Activated naive CD8-positive, alpha-beta T cell (primary cell): ENCODE measurements around the gene CLDN6.
A peak's percentile ranks its signal among the peaks of the same experiment; 100 is the strongest.

Experiments
- H3K27ac Mint-ChIP-seq: one replicate; pipeline ENCODE4 v1.8.0; 2021; ENCODE audit warnings: mixed read lengths
- H3K27me3 Mint-ChIP-seq: one replicate; pipeline ENCODE4 v1.8.0; 2021; ENCODE audit warnings: mixed read lengths
- H3K36me3 Mint-ChIP-seq: one replicate; pipeline ENCODE4 v1.8.0; 2021; ENCODE audit warnings: mixed read lengths
- H3K4me1 Mint-ChIP-seq: one replicate; pipeline ENCODE4 v1.8.0; 2021; ENCODE audit warnings: low read depth, mixed read lengths
- H3K4me3 Mint-ChIP-seq: one replicate; pipeline ENCODE4 v1.8.0; 2021; ENCODE audit warnings: mild to moderate bottlenecking, mixed read lengths
- H3K9me3 Mint-ChIP-seq: one replicate; pipeline ENCODE4 v1.8.0; 2021; ENCODE audit warnings: low read depth, mixed read lengths

CLDN6 gene

GRCh38 chr16:3017794-3018506, at the start of gene CLDN6:
Gene CLDN6 (minus strand): TSS chr16:3018183. CDS start chr16:3016021, 2,162 bp downstream.
- Mint-ChIP-seq H3K27me3 (no peaks in the 10 kb centered on the region), H3K4me1 (peaks cover 36% of the 10 kb centered on the region), H3K27ac (no peak within 1 kb of the TSS), H3K36me3 (no peaks in the 10 kb centered on the region), H3K4me3 (peak within 1 kb of the TSS; percentile 76), H3K9me3 (no peaks in the 10 kb centered on the region)

- Mint-ChIP-seq H3K36me3 (peaks cover 18% of the 10 kb centered on the region), H3K4me3 (peak overlapping the region; percentile 100), H3K4me1 (peaks cover 46% of the 10 kb centered on the region), H3K27ac (peak overlapping the region; percentile 100), H3K9me3 (no peaks in the 10 kb centered on the region), H3K27me3 (no peaks in the 10 kb centered on the region)
These were observed 48.4 kb upstream of the CLDN6 start for GRCh38 chr16:3066440-3066748.

GRCh38 chr16:3065742-3066439, 47.9 kb upstream of the CLDN6 start:
- Mint-ChIP-seq H3K9me3 (no peaks in the 10 kb centered on the region), H3K27me3 (no peaks in the 10 kb centered on the region), H3K27ac (peak overlapping the region; percentile 100), H3K36me3 (peaks cover 18% of the 10 kb centered on the region), H3K4me3 (peak overlapping the region; percentile 100), H3K4me1 (peaks cover 41% of the 10 kb centered on the region)

GRCh38 chr16:3065069-3065741, 47.2 kb upstream of the CLDN6 start, which contains the start of gene IL32:
Gene IL32 (plus strand): TSS chr16:3065640. CDS start chr16:3065812, 172 bp downstream.
- peaks cover 18% of the 10 kb centered on the region for H3K36me3 Mint-ChIP-seq
- H3K4me3 Mint-ChIP-seq, result peak within 1 kb of the TSS; percentile 100
- H3K27ac Mint-ChIP-seq, result peak within 1 kb of the TSS; percentile 100
- peaks cover 37% of the 10 kb centered on the region for H3K4me1 Mint-ChIP-seq
- H3K27me3 Mint-ChIP-seq, result no peaks in the 10 kb centered on the region
- H3K9me3 Mint-ChIP-seq, result no peaks in the 10 kb centered on the region

- Mint-ChIP-seq H3K27ac (peak overlapping the region; percentile 100), H3K4me1 (peaks cover 35% of the 10 kb centered on the region)
These were observed 45.8 kb upstream of the CLDN6 start for GRCh38 chr16:3063625-3064386.

GRCh38 chr16:3062553-3062952, 44.6 kb upstream of the CLDN6 start:
- Mint-ChIP-seq H3K27me3 (no peaks in the 10 kb centered on the region), H3K9me3 (no peaks in the 10 kb centered on the region), H3K4me1 (peaks cover 33% of the 10 kb centered on the region), H3K36me3 (peaks cover 8% of the 10 kb centered on the region), H3K27ac (peak overlapping the region; percentile 10), H3K4me3 (no peak overlapping the region)

More at GRCh38 chr16:3063625-3064386, 45.8 kb upstream of the CLDN6 start:
- Mint-ChIP-seq H3K4me3 (peak overlapping the region; percentile 60), H3K27me3 (no peaks in the 10 kb centered on the region), H3K36me3 (peaks cover 10% of the 10 kb centered on the region), H3K9me3 (no peaks in the 10 kb centered on the region)

- H3K4me3 Mint-ChIP-seq, result peak overlapping the region; percentile 87
- peaks cover 42% of the 10 kb centered on the region for H3K4me1 Mint-ChIP-seq
- no peaks in the 10 kb centered on the region for H3K27me3 Mint-ChIP-seq
- peak overlapping the region; percentile 86 for H3K27ac Mint-ChIP-seq
- no peaks in the 10 kb centered on the region for H3K9me3 Mint-ChIP-seq
- peaks cover under 1% of the 10 kb centered on the region for H3K36me3 Mint-ChIP-seq
These were observed 42.5 kb upstream of the CLDN6 start for GRCh38 chr16:3060339-3061127.

- H3K36me3 Mint-ChIP-seq, result no peaks in the 10 kb centered on the region
- peak overlapping the region; percentile 87 for H3K4me3 Mint-ChIP-seq
- H3K9me3 Mint-ChIP-seq, result no peaks in the 10 kb centered on the region
- H3K4me1 Mint-ChIP-seq, result peaks cover 42% of the 10 kb centered on the region
- H3K27ac Mint-ChIP-seq, result peak overlapping the region; percentile 86
- no peaks in the 10 kb centered on the region for H3K27me3 Mint-ChIP-seq
These were observed 41.8 kb upstream of the CLDN6 start for GRCh38 chr16:3059723-3060242.

GRCh38 chr16:3059041-3059722, 41.2 kb upstream of the CLDN6 start:
- Mint-ChIP-seq H3K4me3 (peak overlapping the region; percentile 87), H3K27ac (peak overlapping the region; percentile 86), H3K9me3 (no peaks in the 10 kb centered on the region), H3K4me1 (peaks cover 41% of the 10 kb centered on the region), H3K36me3 (no peaks in the 10 kb centered on the region), H3K27me3 (no peaks in the 10 kb centered on the region)

- H3K9me3 Mint-ChIP-seq, result no peaks in the 10 kb centered on the region
- peaks cover 2% of the 10 kb centered on the region for H3K36me3 Mint-ChIP-seq
- no peaks in the 10 kb centered on the region for H3K27me3 Mint-ChIP-seq
- peaks cover 43% of the 10 kb centered on the region for H3K4me1 Mint-ChIP-seq
- no peak overlapping the region for H3K27ac Mint-ChIP-seq
- peak overlapping the region; percentile 82 for H3K4me3 Mint-ChIP-seq
These were observed 40.4 kb upstream of the CLDN6 start for GRCh38 chr16:3058139-3059030.

- Mint-ChIP-seq H3K9me3 (no peaks in the 10 kb centered on the region), H3K4me1 (peaks cover 42% of the 10 kb centered on the region), H3K4me3 (peak overlapping the region; percentile 42), H3K36me3 (peaks cover 2% of the 10 kb centered on the region), H3K27me3 (no peaks in the 10 kb centered on the region), H3K27ac (peak overlapping the region; percentile 10)
These were observed 39.5 kb upstream of the CLDN6 start for GRCh38 chr16:3057181-3058138.
